IPS-NIHi7 (cell line): ENCODE measurements around the gene NPIPA2.
"Not testable (repeated sequence)": the region's sequence is repeated elsewhere in the genome, so short reads cannot be mapped to it uniquely, and the experiment has no call there.

ENCODE experiments used
- DNase-seq: peaks from one replicate; pipeline ENCODE4 v3.0.0; 2012; ENCODE audit warnings: mixed read lengths; ENCODE audit errors: extremely low spot score

Gene NPIPA2

DNA sequence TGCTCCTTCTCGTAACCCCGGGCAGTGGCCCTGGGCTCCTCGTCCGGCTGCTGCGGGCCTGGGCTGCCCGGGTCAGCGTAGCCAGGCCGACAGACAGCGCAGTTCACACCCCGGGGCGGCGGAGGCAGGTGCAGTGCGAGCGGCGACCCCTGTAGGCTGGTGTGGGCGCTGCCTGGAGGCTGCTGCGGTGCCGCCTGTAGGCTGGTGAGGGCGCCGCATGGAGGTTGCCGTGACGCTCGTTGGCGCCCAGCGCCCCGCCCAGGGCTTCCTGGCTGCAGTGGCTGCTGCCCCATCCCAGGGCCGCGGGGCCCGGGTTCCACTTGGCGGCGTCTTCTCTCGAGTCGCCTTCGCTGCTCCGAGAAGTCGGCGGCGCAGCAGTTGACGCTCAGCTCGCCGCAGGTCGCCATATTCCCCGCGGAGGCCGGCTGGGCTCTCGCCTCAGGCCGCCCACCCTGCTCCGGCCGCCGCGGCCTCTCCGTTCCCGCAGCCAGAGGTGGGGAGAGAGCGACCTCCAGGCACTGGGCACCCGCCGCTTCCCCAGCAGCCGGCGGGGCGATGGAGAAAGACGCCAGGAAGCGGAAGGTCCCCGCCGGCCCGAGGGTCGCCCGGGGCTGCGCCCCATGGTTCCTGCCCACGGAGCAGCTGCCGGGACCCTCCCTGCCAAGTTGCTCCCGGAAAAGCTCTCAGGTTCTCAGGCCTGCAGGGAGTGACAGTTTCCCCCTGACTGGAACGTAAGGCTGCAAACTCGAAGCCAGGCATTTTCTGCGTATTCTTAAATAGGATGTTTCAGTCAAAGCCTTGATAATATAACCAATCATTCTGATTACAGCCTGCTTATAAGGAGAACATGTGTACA is at the start of gene NPIPA2:
Gene NPIPA2 (plus strand): TSS at position 261 of the 856 bp plus-strand sequence. CDS start 5,533 bp downstream, outside the sequence.
- not testable (repeated sequence) for DNase-seq

DNA sequence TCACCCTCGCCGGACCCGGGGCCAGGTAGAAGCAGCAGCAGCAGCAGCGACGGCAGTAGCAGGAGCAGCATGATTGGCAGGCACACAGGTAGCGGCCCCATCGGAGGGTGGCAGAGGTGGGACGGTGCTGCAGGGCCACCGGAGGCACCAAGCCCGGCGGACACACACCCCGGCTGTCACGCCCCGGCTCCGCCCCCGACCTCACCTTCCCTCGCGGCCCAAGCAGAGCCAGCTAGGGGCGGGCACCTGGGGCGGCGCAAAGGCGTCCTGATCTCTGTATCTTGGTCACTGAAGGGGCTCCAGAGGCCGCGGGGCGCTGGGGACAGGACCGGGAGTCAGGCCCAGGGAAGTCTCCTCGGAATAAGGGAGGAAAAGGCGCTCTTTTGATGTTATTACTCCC is 48.2 kb upstream of the NPIPA2 start, which contains the start of gene PLA2G10:
Gene PLA2G10 (minus strand): TSS at position 180 of the 400 bp plus-strand sequence. CDS start 79 bp downstream, at position 101.
- not testable (repeated sequence) for DNase-seq

- DNase-seq, result not testable (repeated sequence)
Measured at GRCh38 chr16:14701859-14702258, 40.5 kb upstream of the NPIPA2 start.

DNA sequence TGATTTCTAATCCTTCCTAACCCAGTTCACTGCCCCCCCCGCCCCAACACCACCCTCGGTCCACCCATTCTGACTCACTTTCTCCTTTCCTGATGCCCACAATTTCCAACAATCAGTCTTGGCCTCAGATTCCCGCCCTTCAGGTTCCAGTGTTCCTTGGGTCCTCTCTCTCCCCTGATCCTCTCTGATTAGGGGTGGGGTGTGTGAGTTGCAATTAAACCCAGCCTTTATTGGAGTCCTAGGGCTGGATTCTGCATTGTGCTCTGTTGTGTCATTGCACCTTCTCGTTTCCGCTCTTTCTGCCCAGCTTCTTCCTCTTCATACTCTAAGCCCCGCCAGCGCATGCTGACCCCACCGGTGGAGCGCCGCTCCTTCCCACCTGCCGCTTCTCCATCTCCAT is 39.7 kb upstream of the NPIPA2 start:
- DNase-seq, result not testable (repeated sequence)

DNA sequence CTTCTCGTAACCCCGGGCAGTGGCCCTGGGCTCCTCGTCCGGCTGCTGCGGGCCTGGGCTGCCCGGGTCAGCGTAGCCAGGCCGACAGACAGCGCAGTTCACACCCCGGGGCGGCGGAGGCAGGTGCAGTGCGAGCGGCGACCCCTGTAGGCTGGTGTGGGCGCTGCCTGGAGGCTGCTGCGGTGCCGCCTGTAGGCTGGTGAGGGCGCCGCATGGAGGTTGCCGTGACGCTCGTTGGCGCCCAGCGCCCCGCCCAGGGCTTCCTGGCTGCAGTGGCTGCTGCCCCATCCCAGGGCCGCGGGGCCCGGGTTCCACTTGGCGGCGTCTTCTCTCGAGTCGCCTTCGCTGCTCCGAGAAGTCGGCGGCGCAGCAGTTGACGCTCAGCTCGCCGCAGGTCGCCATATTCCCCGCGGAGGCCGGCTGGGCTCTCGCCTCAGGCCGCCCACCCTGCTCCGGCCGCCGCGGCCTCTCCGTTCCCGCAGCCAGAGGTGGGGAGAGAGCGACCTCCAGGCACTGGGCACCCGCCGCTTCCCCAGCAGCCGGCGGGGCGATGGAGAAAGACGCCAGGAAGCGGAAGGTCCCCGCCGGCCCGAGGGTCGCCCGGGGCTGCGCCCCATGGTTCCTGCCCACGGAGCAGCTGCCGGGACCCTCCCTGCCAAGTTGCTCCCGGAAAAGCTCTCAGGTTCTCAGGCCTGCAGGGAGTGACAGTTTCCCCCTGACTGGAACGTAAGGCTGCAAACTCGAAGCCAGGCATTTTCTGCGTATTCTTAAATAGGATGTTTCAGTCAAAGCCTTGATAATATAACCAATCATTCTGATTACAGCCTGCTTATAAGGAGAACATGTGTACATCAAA is 38.9 kb upstream of the NPIPA2 start, which contains the start of gene NPIPA3:
Gene NPIPA3 (plus strand): TSS at position 256 of the 856 bp plus-strand sequence. CDS start 5,533 bp downstream, outside the sequence.
- not testable (repeated sequence) for DNase-seq

DNA sequence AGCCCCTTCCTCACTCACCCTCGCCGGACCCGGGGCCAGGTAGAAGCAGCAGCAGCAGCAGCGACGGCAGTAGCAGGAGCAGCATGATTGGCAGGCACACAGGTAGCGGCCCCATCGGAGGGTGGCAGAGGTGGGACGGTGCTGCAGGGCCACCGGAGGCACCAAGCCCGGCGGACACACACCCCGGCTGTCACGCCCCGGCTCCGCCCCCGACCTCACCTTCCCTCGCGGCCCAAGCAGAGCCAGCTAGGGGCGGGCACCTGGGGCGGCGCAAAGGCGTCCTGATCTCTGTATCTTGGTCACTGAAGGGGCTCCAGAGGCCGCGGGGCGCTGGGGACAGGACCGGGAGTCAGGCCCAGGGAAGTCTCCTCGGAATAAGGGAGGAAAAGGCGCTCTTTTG is 9.1 kb upstream of the NPIPA2 start:
- DNase-seq, result not testable (repeated sequence)

DNA sequence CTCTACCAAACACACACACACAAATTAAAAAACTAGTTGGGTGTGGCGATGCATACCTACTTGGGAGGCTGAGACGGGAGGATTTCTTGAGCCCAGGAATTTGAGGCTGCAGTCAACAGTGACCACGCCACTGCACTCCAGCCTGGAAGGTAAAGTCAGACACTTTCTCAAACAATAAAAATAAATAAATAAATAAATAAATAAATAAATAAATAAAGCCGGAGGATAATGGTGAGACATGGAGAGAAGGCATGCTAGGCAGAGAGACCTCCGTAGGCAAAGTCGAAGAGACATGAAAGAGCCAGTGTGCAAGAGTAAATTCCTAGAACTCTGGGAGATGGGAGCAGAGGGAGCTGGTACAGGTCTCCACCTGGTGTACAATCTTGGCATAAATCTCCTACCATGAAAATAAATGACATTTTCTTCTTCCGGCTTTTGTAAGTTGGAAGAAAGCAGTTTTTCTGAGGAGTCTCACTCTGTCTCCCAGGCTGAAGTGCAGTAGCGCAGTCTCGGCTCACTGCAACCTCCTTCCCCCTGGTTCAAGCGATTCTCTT is 1.4 kb upstream of the NPIPA2 start:
- DNase-seq, result not testable (repeated sequence)

DNA sequence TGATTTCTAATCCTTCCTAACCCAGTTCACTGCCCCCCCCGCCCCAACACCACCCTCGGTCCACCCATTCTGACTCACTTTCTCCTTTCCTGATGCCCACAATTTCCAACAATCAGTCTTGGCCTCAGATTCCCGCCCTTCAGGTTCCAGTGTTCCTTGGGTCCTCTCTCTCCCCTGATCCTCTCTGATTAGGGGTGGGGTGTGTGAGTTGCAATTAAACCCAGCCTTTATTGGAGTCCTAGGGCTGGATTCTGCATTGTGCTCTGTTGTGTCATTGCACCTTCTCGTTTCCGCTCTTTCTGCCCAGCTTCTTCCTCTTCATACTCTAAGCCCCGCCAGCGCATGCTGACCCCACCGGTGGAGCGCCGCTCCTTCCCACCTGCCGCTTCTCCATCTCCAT is 539 bp upstream of the NPIPA2 start:
- DNase-seq, result not testable (repeated sequence)

DNA sequence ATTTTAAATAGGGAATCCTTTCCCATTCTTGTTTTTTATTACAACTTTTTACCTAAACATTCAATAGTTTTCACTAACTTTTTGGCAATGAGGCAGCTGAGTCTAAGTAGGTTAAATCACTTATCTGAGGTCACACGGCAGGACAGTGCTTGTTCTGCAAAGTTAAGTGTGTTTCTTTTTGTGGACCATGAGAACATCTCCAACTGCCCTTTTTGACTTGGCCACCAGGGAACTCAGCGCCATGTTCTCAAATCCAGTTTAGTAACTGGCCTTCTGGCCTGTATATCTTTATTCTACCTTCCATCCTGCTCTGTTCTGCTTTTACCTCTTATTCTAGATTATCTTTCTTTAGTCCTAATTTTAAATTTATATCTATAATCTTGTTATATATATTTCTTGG is 31.3 kb downstream of the NPIPA2 start:
- not testable (repeated sequence) for DNase-seq

DNA sequence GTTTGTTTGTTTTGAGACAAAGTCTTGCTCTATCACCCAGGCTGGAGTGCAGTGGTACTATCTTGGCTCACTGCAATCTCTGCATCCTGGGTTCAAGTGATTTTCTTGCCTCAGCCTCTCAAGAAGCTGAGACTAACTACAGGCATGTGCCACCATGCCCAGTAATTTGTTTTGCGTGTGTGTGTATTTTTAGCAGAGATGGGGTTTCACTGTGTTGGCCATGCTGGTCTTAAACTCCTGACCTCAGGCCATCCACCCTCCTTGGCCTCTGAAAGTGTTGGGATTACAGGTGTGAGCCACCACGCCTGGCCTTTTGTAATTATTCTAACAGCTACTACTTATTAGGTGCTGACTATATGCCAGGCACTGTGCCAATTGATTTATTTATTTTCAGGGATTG is 33.3 kb downstream of the NPIPA2 start:
- not testable (repeated sequence) for DNase-seq

- not testable (repeated sequence) for DNase-seq
Measured at GRCh38 chr16:14776763-14777162, 34.4 kb downstream of the NPIPA2 start.

DNA sequence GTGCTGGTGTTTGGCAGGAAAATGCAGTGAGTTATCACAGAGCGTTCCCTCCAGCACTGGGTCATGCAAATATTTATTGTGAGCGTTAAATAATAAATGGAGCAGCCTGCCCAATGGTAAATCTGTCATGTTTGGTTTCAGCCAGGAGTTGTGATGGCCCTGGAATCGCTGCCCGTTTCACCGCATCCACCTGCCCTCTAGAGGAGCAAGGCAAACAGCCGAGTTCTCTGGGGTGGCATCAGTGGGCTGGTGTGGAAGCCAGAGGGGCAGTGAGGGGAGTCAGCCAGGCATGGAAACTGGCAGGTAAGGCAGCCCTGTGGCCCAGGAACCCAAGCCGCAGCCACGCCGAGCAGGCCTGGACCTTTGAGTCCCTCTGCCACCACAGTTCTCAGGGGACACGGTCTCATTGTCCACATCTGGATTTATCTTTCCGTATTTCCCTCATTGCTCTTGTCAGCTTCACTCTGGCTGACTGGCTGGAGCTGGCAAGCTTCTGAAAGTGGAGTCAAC is 37.1 kb downstream of the NPIPA2 start:
- DNase-seq, result not testable (repeated sequence)

DNA sequence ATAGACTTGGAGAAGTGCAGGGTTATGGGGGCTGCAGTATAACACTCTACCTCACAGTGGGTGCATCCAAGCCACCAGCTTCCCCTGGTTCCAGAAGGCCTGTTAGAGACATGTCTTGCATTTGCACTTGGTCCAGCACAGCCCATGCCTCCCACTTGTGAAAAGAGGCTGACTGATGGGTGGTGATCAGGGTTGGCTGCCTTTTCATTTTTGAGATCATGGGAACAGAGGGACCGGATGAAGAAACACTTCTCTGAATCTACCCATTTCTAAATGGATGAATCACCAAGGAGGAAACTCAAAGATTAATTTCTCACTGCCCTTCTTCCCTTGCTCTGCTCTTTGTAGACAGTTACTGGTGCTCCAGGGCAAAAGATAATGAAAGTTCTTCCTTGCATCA is 43.8 kb downstream of the NPIPA2 start:
- DNase-seq, result not testable (repeated sequence)

- not testable (repeated sequence) for DNase-seq
Measured at GRCh38 chr16:14789577-14789976, 47.2 kb downstream of the NPIPA2 start.

DNA sequence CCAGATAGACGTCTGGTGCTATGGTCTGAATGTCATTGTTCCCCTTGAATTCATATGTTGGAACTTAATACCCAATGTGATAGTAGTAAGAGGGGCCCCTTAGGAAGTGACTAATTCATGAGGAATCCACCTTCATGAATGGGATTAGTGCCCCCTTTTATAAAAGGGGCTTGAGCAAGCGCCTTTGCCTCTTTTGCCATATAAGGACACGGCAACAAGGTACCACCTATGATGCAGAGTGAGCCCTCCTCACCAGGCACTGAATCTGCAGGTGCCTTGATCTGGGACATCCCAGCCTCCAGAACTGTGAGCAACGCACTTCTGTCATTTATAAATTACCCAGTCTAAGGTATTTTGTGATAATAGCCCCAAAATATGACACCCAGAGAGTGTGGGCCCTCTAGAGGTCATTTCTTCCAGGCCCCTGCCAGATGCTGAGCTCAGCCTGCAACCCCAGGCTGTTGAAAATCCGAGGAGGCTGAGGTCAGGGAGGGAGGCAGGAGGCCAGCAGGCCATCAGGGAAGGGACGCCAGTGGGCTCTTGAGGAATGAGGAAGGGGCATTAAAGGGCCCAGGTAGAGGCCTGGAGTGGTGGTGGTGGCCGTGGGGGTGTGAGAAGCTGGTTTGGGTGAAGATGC is 48.1 kb downstream of the NPIPA2 start:
- not testable (repeated sequence) for DNase-seq

- not testable (repeated sequence) for DNase-seq
Measured at GRCh38 chr16:14792914-14793313, 50.6 kb downstream of the NPIPA2 start.

DNA sequence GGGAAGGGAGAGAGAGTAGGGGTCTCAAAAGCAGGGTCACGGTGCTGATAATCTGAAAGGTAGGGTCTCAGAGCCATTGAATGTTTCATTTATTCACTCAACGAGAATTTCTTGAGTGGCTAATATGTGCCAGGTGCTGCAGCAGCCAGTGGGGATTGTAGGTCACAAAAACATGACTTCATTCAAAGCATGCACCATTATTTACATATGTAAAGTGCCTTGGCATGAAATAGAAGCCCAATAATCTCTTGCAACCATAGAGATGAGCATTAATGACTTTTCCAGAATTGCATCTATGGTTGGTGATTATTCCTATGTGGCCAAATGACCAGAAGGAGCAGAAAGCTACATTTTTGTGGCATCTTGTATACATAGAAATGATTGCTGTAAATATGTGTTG is 55.2 kb downstream of the NPIPA2 start:
- not testable (repeated sequence) for DNase-seq

- DNase-seq, result not testable (repeated sequence)
Measured at GRCh38 chr16:14803577-14803976, 61.2 kb downstream of the NPIPA2 start.

- DNase-seq, result not testable (repeated sequence)
Measured at GRCh38 chr16:14807184-14807678, 64.9 kb downstream of the NPIPA2 start.

DNA sequence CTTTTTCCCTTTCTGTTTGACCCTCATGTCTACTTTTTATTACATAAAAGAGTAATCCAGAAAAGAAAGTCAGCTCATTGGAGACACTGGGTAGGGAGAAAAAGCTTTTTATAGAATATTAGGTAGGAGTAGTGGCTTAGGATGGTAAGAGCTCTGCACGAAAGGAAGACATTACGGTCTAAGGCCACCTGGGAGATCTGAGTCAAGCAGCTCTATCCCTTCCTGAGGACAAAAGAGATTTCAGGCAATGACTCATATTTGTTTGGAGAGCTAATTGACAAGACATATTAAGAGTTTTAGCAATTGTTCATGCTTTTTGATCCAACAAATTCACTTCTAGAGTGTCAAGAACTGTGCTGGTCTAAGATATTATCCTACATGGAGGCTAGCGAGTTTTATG is 71.6 kb downstream of the NPIPA2 start:
- not testable (repeated sequence) for DNase-seq
